GM23338 (cell line): Measurements from ENCODE around the gene ST8SIA4. TPM values are rescaled to one million over a fixed set of nuclear protein-coding genes. Genes with fewer than 3 reads are reported as not detected.

Experiments used
- ATAC-seq: fragments of 200-7000 bp; cut with Tn5 transposase; 3 replicates; pipeline ENCODE4 v1.9.1; 2020
- DNase-seq: peaks from one replicate; pipeline ENCODE4 v3.0.0-alpha.2; 2015; ENCODE audit warnings: low spot score
- H2AFZ ChIP-seq: fragments of 200-600 bp; sonication (generic); 2 replicates; pipeline ENCODE4 v1.8.0; 2016; ENCODE audit warnings: antibody characterized with exemption, mild to moderate bottlenecking, moderate library complexity
- H3F3A ChIP-seq: fragments of 200-600 bp; sonication (generic); replicated peaks from 2 replicates; pipeline ENCODE4 v1.8.0; 2017; ENCODE audit warnings: antibody characterized with exemption, mixed run types, low read depth
- H3K27ac ChIP-seq: fragments of 200-600 bp; sonication (generic); 2 replicates; pipeline ENCODE4 v1.6.1; 2016; ENCODE audit warnings: low read depth
- H3K27me3 ChIP-seq: fragments of 200-600 bp; sonication (generic); 2 replicates; pipeline ENCODE4 v1.8.0; 2016; ENCODE audit warnings: mild to moderate bottlenecking, mixed run types, moderate library complexity; ENCODE audit not compliant: insufficient read depth
- H3K36me3 ChIP-seq: fragments of 200-600 bp; sonication (generic); 2 replicates; pipeline ENCODE4 v1.8.0; 2016; ENCODE audit warnings: mild to moderate bottlenecking; ENCODE audit not compliant: insufficient read depth
- H3K4me1 ChIP-seq: fragments of 200-600 bp; sonication (generic); 2 replicates; pipeline ENCODE4 v1.8.0; 2016; ENCODE audit warnings: mild to moderate bottlenecking, moderate library complexity; ENCODE audit not compliant: insufficient read depth
- H3K4me2 ChIP-seq: fragments of 200-600 bp; sonication (generic); 2 replicates; pipeline ENCODE4 v1.7.1; 2017; ENCODE audit warnings: mixed run types
- H3K4me3 ChIP-seq: fragments of 200-600 bp; sonication (generic); 2 replicates; pipeline ENCODE4 v1.6.1; 2016; ENCODE audit warnings: mixed run types
- H3K79me2 ChIP-seq: fragments of 200-600 bp; sonication (generic); replicated peaks from 2 replicates; pipeline ENCODE4 v1.8.0; 2017; ENCODE audit warnings: mild to moderate bottlenecking; ENCODE audit not compliant: insufficient read depth
- H3K9me2 ChIP-seq: fragments of 200-600 bp; sonication (generic); 2 replicates; pipeline ENCODE4 v1.8.0; 2017; ENCODE audit not compliant: insufficient read depth
- H4K20me1 ChIP-seq: fragments of 200-600 bp; sonication (generic); replicated peaks from 2 replicates; pipeline ENCODE4 v1.8.0; 2017; ENCODE audit warnings: mild to moderate bottlenecking; ENCODE audit not compliant: insufficient read depth
- H3K27ac Mint-ChIP-seq: 2 replicates; pipeline ENCODE4 v1.8.0; 2020; ENCODE audit warnings: inconsistent platforms, mild to moderate bottlenecking, moderate library complexity, mixed read lengths
- H3K27me3 Mint-ChIP-seq: 3 replicates; pipeline ENCODE4 v1.8.0; 2022; ENCODE audit warnings: low read depth, mild to moderate bottlenecking, moderate library complexity, mixed read lengths, inconsistent platforms; ENCODE audit not compliant: insufficient read depth, poor library complexity
- H3K36me3 Mint-ChIP-seq: 3 replicates; pipeline ENCODE4 v1.8.0; 2021; ENCODE audit warnings: low read depth, mild to moderate bottlenecking, inconsistent platforms, moderate library complexity, mixed read lengths
- H3K4me1 Mint-ChIP-seq: 3 replicates; pipeline ENCODE4 v1.8.0; 2020; ENCODE audit warnings: mild to moderate bottlenecking, inconsistent platforms, mixed read lengths
- H3K4me3 Mint-ChIP-seq: 3 replicates; pipeline ENCODE4 v1.8.0; 2021; ENCODE audit warnings: moderate library complexity, mild to moderate bottlenecking, inconsistent platforms, mixed read lengths
- H3K9me3 Mint-ChIP-seq: 3 replicates; pipeline ENCODE4 v1.8.0; 2020; ENCODE audit warnings: moderate library complexity, mild to moderate bottlenecking, inconsistent platforms, mixed read lengths
- CREB1 ChIP-seq: fragments of 250-450 bp; sonication (Bioruptor Pico); IDR thresholded peaks from 2 replicates; pipeline ENCODE4 v1.5.0; 2020; ENCODE audit warnings: low read depth, mild to moderate bottlenecking, moderate library complexity
- ETS1 ChIP-seq: IDR thresholded peaks from 2 replicates; pipeline ENCODE4 v1.6.1; 2016; ENCODE audit warnings: antibody characterized with exemption
- EZH2 ChIP-seq: fragments of 200-600 bp; sonication (generic); IDR thresholded peaks from one replicate; pipeline ENCODE4 v1.8.0; 2017; ENCODE audit warnings: antibody characterized with exemption, mild to moderate bottlenecking, low read depth; ENCODE audit not compliant: unreplicated experiment
- EZH2phosphoT487 ChIP-seq: fragments of 200-600 bp; sonication (generic); IDR thresholded peaks from one replicate; pipeline ENCODE4 v1.8.1; 2018; ENCODE audit warnings: antibody characterized with exemption; ENCODE audit not compliant: unreplicated experiment
- JUNB ChIP-seq: IDR thresholded peaks from one replicate; pipeline ENCODE4 v1.6.1; 2016; ENCODE audit warnings: antibody characterized with exemption; ENCODE audit not compliant: unreplicated experiment
- NANOG ChIP-seq: IDR thresholded peaks from 2 replicates; pipeline ENCODE4 v1.6.1; 2016; ENCODE audit warnings: antibody characterized with exemption, borderline replicate concordance
- POLR2AphosphoS5 ChIP-seq: IDR thresholded peaks from 2 replicates; pipeline ENCODE4 v1.6.1; 2016; ENCODE audit warnings: antibody characterized with exemption, low read depth
- REST ChIP-seq: IDR thresholded peaks from one replicate; pipeline ENCODE4 v1.6.1; 2018; ENCODE audit warnings: antibody characterized with exemption; ENCODE audit not compliant: unreplicated experiment
- STAT1 ChIP-seq: IDR thresholded peaks from one replicate; pipeline ENCODE4 v1.6.1; 2016; ENCODE audit warnings: antibody characterized with exemption; ENCODE audit not compliant: unreplicated experiment
- ZNF114 ChIP-seq: fragments of 250-450 bp; sonication (Bioruptor Pico); IDR thresholded peaks from 2 replicates; pipeline ENCODE4 v1.5.0; 2020; ENCODE audit warnings: mild to moderate bottlenecking, moderate library complexity
- ZNF331 ChIP-seq: fragments of 250-450 bp; sonication (Bioruptor Pico); IDR thresholded peaks from 2 replicates; pipeline ENCODE4 v1.5.0; 2020; ENCODE audit warnings: low read depth, mild to moderate bottlenecking, moderate library complexity
- ZNF462 ChIP-seq: fragments of 250-450 bp; sonication (Bioruptor Pico); IDR thresholded peaks from 2 replicates; pipeline ENCODE4 v1.5.0; 2020; ENCODE audit warnings: mild to moderate bottlenecking, moderate library complexity
- polyA plus RNA-seq: library from polyadenylated mRNA; unstranded; fragments of >200 nt; fragmentation: Nextera tagmentation; extraction: Ambion mirVana; gene quantifications from 2 replicates; pipeline ENCODE4 v1.2.1, GENCODE V29; 2016
- total RNA-seq: library from RNA; depleted of rRNA; stranded (reverse); fragments of >200 nt; shearing (Covaris generic); gene quantifications from 2 replicates; pipeline ENCODE4 v1.2.3, GENCODE V29; 2014
- TF ChIP-seq, protein P1 (sequence below), 2 experiments: fragments of 200-600 bp in 1 of 2; sonication (generic) in 1 of 2; conservative IDR thresholded peaks; 2 replicates each; pipeline versions ENCODE4 v1.5.1 to v1.6.1; 2016 to 2017; ENCODE audit warnings: antibody characterized with exemption in 2 of 2, low read depth in 2 of 2, mild to moderate bottlenecking in 2 of 2, moderate library complexity in 1 of 2

Gene ST8SIA4
- total and polyA plus RNA-seq, 2 experiments from 2014 or later: 0.11 to 0.28 TPM

GRCh38 chr5:100772548-100772947 lies 130.5 kb downstream of the ST8SIA4 start:
- no peak overlapping the region for H3K4me3 Mint-ChIP-seq
- Histone ChIP-seq H4K20me1 (no peaks in the 10 kb centered on the region), H3K9me2 (no peaks in the 10 kb centered on the region), H3K4me2 (0 out of 2 replicates have a peak overlapping the region, but pooled peaks have one; percentile 27), H3K27me3 (no peaks in the 10 kb centered on the region), H3K4me1 (peaks cover 16% of the 10 kb centered on the region; the same call in 1 of the 2 replicates), H3K79me2 (no peaks in the 10 kb centered on the region), H2AFZ (peak overlapping the region; percentile 95; the same call in 1 of the 2 replicates), H3K27ac (0 out of 2 replicates have a peak overlapping the region, but pooled peaks have one; percentile 35), H3K4me3 (no peak overlapping the region), H3F3A (no peaks in the 10 kb centered on the region), H3K36me3 (no peaks in the 10 kb centered on the region)
- no peak for TF ChIP-seq NANOG
- no peak for TF ChIP-seq STAT1
- TF ChIP-seq POLR2AphosphoS5: no peak
- no peak for TF ChIP-seq EZH2phosphoT487
- TF ChIP-seq JUNB: no peak
- no peak for TF ChIP-seq ZNF114 (CRISPR knock-in tag)
- TF ChIP-seq REST: no peak
- TF ChIP-seq CREB1 (CRISPR knock-in tag): no peak
- TF ChIP-seq, protein P1, sequence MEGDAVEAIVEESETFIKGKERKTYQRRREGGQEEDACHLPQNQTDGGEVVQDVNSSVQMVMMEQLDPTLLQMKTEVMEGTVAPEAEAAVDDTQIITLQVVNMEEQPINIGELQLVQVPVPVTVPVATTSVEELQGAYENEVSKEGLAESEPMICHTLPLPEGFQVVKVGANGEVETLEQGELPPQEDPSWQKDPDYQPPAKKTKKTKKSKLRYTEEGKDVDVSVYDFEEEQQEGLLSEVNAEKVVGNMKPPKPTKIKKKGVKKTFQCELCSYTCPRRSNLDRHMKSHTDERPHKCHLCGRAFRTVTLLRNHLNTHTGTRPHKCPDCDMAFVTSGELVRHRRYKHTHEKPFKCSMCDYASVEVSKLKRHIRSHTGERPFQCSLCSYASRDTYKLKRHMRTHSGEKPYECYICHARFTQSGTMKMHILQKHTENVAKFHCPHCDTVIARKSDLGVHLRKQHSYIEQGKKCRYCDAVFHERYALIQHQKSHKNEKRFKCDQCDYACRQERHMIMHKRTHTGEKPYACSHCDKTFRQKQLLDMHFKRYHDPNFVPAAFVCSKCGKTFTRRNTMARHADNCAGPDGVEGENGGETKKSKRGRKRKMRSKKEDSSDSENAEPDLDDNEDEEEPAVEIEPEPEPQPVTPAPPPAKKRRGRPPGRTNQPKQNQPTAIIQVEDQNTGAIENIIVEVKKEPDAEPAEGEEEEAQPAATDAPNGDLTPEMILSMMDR (conservative IDR thresholded peaks at IDR 0.05; ENCODE audit: low read depth in 2 of 2): no peak
- no peak for TF ChIP-seq ETS1
- TF ChIP-seq ZNF462 (CRISPR knock-in tag): no peak
- no peak for TF ChIP-seq ZNF331 (CRISPR knock-in tag)
- TF ChIP-seq EZH2: no peak
- no peaks in the 10 kb centered on the region for H3K27me3 Mint-ChIP-seq
- DNase-seq (peak; percentile 12), ATAC-seq (peak; percentile 84)
- peaks cover 17% of the 10 kb centered on the region; the same call in 2 of the 3 replicates for H3K4me1 Mint-ChIP-seq
- H3K36me3 Mint-ChIP-seq: peaks cover 4% of the 10 kb centered on the region; the same call in 1 of the 3 replicates
- peak overlapping the region; percentile 82; the same call in 1 of the 2 replicates for H3K27ac Mint-ChIP-seq
- H3K9me3 Mint-ChIP-seq: peaks cover 4% of the 10 kb centered on the region; the same call in 1 of the 3 replicates
